Measurements from ENCODE around the gene SLC25A29.

DNA sequence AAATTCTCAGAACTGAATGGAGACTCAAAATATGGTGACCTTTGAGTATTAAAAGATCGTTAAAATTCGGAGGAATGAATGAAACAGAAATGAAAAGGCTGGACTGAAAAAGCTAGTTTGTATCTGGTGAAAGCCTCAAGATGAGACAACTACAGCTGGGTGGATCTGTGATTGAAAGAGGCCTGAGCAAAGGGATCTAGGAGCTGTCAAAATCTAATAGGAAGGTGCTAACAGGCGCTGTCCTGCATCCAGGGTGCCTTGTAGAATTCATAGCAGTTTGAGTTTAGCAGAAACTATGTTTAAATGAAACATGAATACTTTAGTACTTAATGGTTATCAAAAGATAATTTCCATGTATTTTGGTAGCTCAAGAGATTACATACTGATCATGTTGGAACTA lies 65.0 kb downstream of the SLC25A29 start:
- TF ChIP-seq JUN (IDR thresholded peaks at IDR 0.05) (no peak), EP300 (IDR thresholded peaks at IDR 0.05) (no peak), MAFK (IDR thresholded peaks at IDR 0.05; ENCODE audit: partially characterized antibody) (no peak), POLR2A (IDR thresholded peaks at IDR 0.05; ENCODE audit: low read length) (no peak), PHF8 (IDR thresholded peaks at IDR 0.05; ENCODE audit: borderline replicate concordance, low read depth) (no peak), MYC (IDR thresholded peaks at IDR 0.05; ENCODE audit: borderline replicate concordance, low read length) (no peak)
- TF ChIP-seq, protein P1, sequence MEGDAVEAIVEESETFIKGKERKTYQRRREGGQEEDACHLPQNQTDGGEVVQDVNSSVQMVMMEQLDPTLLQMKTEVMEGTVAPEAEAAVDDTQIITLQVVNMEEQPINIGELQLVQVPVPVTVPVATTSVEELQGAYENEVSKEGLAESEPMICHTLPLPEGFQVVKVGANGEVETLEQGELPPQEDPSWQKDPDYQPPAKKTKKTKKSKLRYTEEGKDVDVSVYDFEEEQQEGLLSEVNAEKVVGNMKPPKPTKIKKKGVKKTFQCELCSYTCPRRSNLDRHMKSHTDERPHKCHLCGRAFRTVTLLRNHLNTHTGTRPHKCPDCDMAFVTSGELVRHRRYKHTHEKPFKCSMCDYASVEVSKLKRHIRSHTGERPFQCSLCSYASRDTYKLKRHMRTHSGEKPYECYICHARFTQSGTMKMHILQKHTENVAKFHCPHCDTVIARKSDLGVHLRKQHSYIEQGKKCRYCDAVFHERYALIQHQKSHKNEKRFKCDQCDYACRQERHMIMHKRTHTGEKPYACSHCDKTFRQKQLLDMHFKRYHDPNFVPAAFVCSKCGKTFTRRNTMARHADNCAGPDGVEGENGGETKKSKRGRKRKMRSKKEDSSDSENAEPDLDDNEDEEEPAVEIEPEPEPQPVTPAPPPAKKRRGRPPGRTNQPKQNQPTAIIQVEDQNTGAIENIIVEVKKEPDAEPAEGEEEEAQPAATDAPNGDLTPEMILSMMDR (IDR thresholded peaks at IDR 0.05): no peak

Measured in A549 (cell line).